Heart left ventricle (tissue), 16 donors: ENCODE results near the gene NLGN2. TPM values are rescaled to one million over a fixed set of nuclear protein-coding genes. Genes with fewer than 3 reads are reported as not detected.

Experiments
- ATAC-seq, 4 donors: fragments of 200-7000 bp; cut with Tn5 transposase; one replicate each; pipeline ENCODE4 v1.9.1; 2020 to 2022; ENCODE audit warnings: moderate library complexity in 4 of 4, mild to moderate bottlenecking in 3 of 4, moderate number of reproducible peaks in 1 of 4
- DNase-seq, 5 donors: peaks; one replicate each; pipeline ENCODE4 v3.0.0-alpha.2; 2020
- H3K27ac ChIP-seq, 12 donors: fragments of 200-600 bp; sonication (generic) in 4 of 12; one replicate each; pipeline versions ENCODE4 v1.5.0 to v1.8.0; 2016 to 2022; ENCODE audit warnings: mild to moderate bottlenecking in 2 of 12
- H3K27me3 ChIP-seq, 9 donors: fragments of 200-600 bp; sonication (generic) in 2 of 9; one replicate each; pipeline versions ENCODE4 v1.5.1 to v1.8.0; 2016 to 2022; ENCODE audit warnings: mild to moderate bottlenecking in 3 of 9
- H3K36me3 ChIP-seq, 9 donors: fragments of 200-600 bp; sonication (generic) in 2 of 9; one replicate each; pipeline versions ENCODE4 v1.5.0 to v1.8.0; 2018 to 2022; ENCODE audit warnings: mild to moderate bottlenecking in 2 of 9
- H3K4me1 ChIP-seq, 12 donors: fragments of 200-600 bp; sonication (generic) in 4 of 12; one replicate each; pipeline versions ENCODE4 v1.5.0 to v1.8.0; 2016 to 2022; ENCODE audit warnings: mild to moderate bottlenecking in 3 of 12
- H3K4me3 ChIP-seq, 12 donors: fragments of 200-600 bp; sonication (generic) in 4 of 12; one replicate each; pipeline versions ENCODE4 v1.5.0 to v1.8.0; 2017 to 2022; ENCODE audit warnings: mild to moderate bottlenecking in 9 of 12, moderate library complexity in 4 of 12
- H3K9me3 ChIP-seq, 12 donors: fragments of 200-600 bp; sonication (generic) in 4 of 12; one replicate each; pipeline versions ENCODE4 v1.5.0 to v1.8.0; 2016 to 2022; ENCODE audit warnings: mild to moderate bottlenecking in 1 of 12
- POLR2A ChIP-seq, 2 donors: fragments of 450-650 bp; IDR thresholded peaks; one replicate each; pipeline ENCODE4 v1.6.1; 2017; ENCODE audit warnings: antibody characterized with exemption in 2 of 2, mild to moderate bottlenecking in 2 of 2, moderate library complexity in 2 of 2
- WGBS, 4 donors: extraction: QIAGEN DNeasy Blood & Tissue Kit in 2 of 4; methylation state at CpG; one replicate each; pipeline versions ENCODE4 v1.1.5 to v1.1.7; 2013 to 2018; 5-methylcytosine and 5-hydroxymethylcytosine counted together
- intact Hi-C, 10 donors: fragments of 100-400 bp; cut with DNase I; formaldehyde crosslinking; loops; one replicate each; pipeline versions ENCODE4 v1.11.1 to v1.14.2; 2022
- polyA plus RNA-seq, 2 donors: library from polyadenylated mRNA; stranded (reverse); fragments of 200-250 nt; gene quantifications; one replicate each; pipeline ENCODE4 v1.2.3, GENCODE V29; 2013
- total RNA-seq, 9 donors: library from RNA; depleted of rRNA in 2 of 9; stranded (reverse); fragments of >200 nt in 2 of 9; fragmentation: NEBNext Ultra II Directional in 3 of 9; extraction: Animal tissue kit (Norgen Biotek cat#: 25700) in 3 of 9; gene quantifications; one replicate each; pipeline versions ENCODE4 v1.1.0 to v1.2.4, GENCODE V29; 2016 to 2023
- TF ChIP-seq, protein P1 (sequence below), 12 donors: fragments of 200-600 bp; sonication (generic) in 4 of 12; IDR thresholded peaks; one replicate each; pipeline versions ENCODE4 v1.5.0 to v1.8.0; 2018 to 2022; ENCODE audit warnings: antibody characterized with exemption in 12 of 12, mild to moderate bottlenecking in 5 of 12
- donor health status: ischemic (EF 13 %, LVEDD 7.1; RV severe dilation, severe dysfunction).
- donor health status: healthy with polysubstance abuse.
- donor health status: DM: no; HTN: yes; CAD: no.
- donor health status: DM: no; HTN: no; CAD: no.
- donor health status: ischemic (EF 25% LVEDD 6.9; RV normal size, moderate dysfunction).
- donor health status: ischemic (EF 25% LVEDD 5.7; RV mildly dilated, moderate dysfunction).
- donor health status: healthy.
- donor health status: DM: yes; HTN: yes; CAD: no.
- donor health status: ischemic (EF 35%, LVEDD 5.7; RV mildly dilated, moderate dysfunction).
- donor health status: nonischemic (EF 11% LVEDD 7.7; RV severe dilation, severe dysfunction).
- donor health status: DM: yes; HTN: yes; CAD: no.
- donor health status: PGD.
- donor health status: ischemic (EF 29% LVEDD 5.4; RV normal size, mild dysfunction).
- donor health status: nonischemic (EF 23%, LVEDD 6.1; RV moderate dilation, normal function).

The NLGN2 gene
- total and polyA plus RNA-seq, 11 donors: 3.5 to 12.9 (median 7.3) TPM

DNA sequence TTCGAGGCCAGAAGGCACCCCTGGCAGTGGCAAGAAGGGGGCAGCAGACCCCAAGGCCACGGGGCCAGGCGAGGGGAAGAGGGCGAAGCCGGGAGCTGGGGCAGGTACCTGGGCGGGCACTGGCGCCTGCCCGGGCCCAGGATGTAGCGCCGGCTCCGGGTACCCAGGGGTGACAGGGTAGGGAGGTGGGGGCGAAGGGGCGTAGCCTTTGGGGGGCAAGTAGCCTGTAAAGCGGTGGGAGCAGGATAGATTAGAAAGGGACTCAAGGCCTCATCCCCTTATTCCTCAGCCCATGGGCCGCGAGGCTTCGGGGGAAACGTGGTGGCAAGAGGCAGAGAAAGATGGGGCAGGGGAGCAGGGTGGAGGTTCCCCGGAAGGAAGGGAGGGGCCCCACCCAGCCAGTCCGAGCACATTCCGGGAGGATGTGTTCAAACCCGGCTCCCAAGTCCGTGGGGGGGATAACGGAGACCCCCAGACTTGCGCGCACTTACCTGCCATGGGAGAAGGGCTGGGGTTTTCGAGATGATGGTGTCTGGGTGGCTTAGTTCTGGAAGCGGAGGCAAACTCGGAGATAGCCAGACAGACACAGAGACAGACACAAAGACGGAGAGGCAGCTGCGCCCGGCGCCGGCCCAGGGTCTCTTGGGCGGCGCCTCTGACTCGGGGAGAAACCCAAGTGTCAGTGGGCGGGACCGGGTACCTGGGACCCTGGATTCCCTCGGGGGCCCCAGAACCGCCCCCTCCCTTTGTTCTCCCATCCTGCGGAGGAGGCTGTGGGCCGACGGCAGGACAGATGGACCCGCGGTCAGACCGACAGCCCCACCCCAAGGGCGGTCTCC lies 13.8 kb upstream of the NLGN2 start:
- peak in 1 of 5 donors; percentile 50 for DNase-seq
- intact Hi-C loops: loop anchor here in 5 of 10 donors (1.0 to 5.0 kb wide), 3 partner anchors 10 to 41 kb away; partner anchors contain the start of genes TMEM95 (in 4 of the 5), KCTD11 (in 1 of the 5) and TMEM256 (in 1 of the 5)

DNA sequence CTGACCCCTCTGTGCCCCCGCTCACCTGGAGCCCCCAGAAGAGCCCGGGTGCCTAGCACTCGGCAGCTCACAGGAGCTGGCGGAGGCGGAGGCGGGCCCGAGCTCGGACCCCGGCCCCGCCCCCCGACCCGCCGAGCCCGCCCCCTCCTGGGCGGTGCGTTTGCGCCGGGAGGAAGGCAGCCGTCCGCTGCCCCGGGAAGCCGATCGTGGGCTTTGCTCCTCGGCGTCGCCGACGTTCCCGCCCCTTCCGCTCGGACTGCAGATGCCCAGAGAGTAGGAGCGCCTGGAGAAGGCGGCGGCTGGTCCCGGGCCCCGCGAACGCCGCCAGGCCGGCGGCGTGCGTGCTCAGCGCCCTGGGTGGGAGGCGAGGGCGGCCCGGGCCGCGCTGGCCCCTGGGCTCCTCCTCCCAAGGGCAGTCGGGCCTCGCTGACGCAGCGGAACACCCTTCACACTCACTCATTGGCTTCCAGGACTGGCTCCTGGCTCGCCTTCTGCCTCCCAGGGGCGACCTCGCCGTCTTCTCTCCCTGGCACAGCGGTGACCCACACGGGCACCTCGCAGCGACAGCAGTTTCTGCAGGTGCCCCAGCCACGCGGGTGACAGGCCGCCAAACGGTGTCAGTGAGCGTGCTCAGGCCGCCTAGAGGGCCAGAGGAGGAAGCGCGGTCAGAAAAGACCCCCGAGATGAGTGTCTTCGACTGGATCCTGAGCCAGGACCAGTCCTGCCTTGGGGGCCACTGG lies 13.0 kb upstream of the NLGN2 start, which contains the start of gene PLSCR3:
Gene PLSCR3, minus strand, starts transcription at position 74 of the 740 bp plus-strand sequence. CDS start 415 bp downstream, outside the sequence.
- intact Hi-C loops: loop anchor here in 5 of 10 donors (1.0 to 5.0 kb wide), 3 partner anchors 10 to 42 kb away; partner anchors contain the start of genes TMEM95 (in 4 of the 5), KCTD11 (in 1 of the 5) and TMEM256 (in 1 of the 5)
- TF ChIP-seq, protein P1, sequence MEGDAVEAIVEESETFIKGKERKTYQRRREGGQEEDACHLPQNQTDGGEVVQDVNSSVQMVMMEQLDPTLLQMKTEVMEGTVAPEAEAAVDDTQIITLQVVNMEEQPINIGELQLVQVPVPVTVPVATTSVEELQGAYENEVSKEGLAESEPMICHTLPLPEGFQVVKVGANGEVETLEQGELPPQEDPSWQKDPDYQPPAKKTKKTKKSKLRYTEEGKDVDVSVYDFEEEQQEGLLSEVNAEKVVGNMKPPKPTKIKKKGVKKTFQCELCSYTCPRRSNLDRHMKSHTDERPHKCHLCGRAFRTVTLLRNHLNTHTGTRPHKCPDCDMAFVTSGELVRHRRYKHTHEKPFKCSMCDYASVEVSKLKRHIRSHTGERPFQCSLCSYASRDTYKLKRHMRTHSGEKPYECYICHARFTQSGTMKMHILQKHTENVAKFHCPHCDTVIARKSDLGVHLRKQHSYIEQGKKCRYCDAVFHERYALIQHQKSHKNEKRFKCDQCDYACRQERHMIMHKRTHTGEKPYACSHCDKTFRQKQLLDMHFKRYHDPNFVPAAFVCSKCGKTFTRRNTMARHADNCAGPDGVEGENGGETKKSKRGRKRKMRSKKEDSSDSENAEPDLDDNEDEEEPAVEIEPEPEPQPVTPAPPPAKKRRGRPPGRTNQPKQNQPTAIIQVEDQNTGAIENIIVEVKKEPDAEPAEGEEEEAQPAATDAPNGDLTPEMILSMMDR (IDR thresholded peaks at IDR 0.05): peak in 8 of 12 donors; percentile 9 to 45 (median 31)
- TF ChIP-seq POLR2A (IDR thresholded peaks at IDR 0.05): peak; percentile 50 to 93

More for the DNA sequence above, 13.8 kb upstream of the NLGN2 start:
- Histone ChIP-seq H3K27ac (peak overlapping the region; percentile 72 to 99 (median 96)), H3K9me3 (no peaks in the 10 kb centered on the region), H3K36me3 (peaks cover 0 to 40% (median 26%) of the 10 kb centered on the region in 9 donors), H3K27me3 (no peaks in the 10 kb centered on the region), H3K4me1 (peaks cover 0 to 27% (median 17%) of the 10 kb centered on the region in 12 donors), H3K4me3 (peak overlapping the region; percentile 76 to 96 (median 86))
- peak in 3 of 4 donors; percentile 11 to 29 (median 18) for ATAC-seq
- TF ChIP-seq, protein P1 (IDR thresholded peaks at IDR 0.05): peak in 2 of 12 donors; percentile 3 to 6
- TF ChIP-seq POLR2A (IDR thresholded peaks at IDR 0.05): no peak
- WGBS, 4 donors: 9 to 18% (median 13%) methylated on average over 21 to 48 of the region's 48 CpGs

DNA sequence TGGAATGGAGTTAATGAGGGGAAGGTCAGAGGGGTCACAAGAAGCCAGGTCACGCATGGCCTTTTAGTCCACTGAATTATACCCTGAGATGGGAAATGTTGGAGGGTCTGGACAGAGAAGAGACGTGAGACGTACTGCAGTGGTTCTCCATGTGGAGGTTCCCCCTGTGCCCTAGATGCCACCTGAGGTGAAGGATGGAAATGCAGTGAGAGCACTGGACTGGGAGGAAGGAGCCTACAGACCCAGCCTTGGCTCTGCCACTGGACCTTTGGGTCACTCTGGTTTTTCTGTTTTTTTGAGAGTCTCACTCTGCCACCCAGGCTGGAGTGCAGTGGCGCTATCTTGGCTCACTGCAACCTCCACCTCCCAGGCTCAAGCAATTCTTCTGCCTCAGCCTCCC lies 11.5 kb upstream of the NLGN2 start:
- no peaks in the 10 kb centered on the region for H3K9me3 ChIP-seq
- 90 to 96% (median 92%) methylated on average over 4 of the region's 4 CpGs for WGBS, 4 donors
- peaks cover 0 to 17% (median 8%) of the 10 kb centered on the region in 9 donors for H3K36me3 ChIP-seq
- H3K27ac ChIP-seq: no peak overlapping the region
- no peak overlapping the region for H3K4me3 ChIP-seq
- intact Hi-C loops: no loop called here
- H3K4me1 ChIP-seq: peaks cover 0 to 23% (median 17%) of the 10 kb centered on the region in 12 donors
- DNase-seq (no peak), ATAC-seq (no peak)
- no peaks in the 10 kb centered on the region for H3K27me3 ChIP-seq
- TF ChIP-seq POLR2A (IDR thresholded peaks at IDR 0.05): no peak
- TF ChIP-seq, protein P1 (IDR thresholded peaks at IDR 0.05): no peak

More for the DNA sequence above, 13.0 kb upstream of the NLGN2 start, which contains the start of gene PLSCR3:
- Histone ChIP-seq H3K27me3 (no peaks in the 10 kb centered on the region), H3K36me3 (peaks cover 0 to 32% (median 20%) of the 10 kb centered on the region in 9 donors), H3K4me1 (peaks cover 0 to 27% (median 17%) of the 10 kb centered on the region in 12 donors), H3K27ac (peak within 1 kb of the TSS; percentile 88 to 99 (median 96)), H3K9me3 (no peaks in the 10 kb centered on the region), H3K4me3 (peak within 1 kb of the TSS; percentile 76 to 96 (median 86))
- ATAC-seq (peak; percentile 75 to 94 (median 93)), DNase-seq (peak; percentile 88 to 94 (median 93))
- 0 to 1% (median 0%) methylated on average over 29 to 71 of the region's 71 CpGs for WGBS, 4 donors
